ENCODE results near the gene BLM.
"Not testable (repeated sequence)": the region's sequence is repeated elsewhere in the genome, so short reads cannot be mapped to it uniquely, and the experiment has no call there.

BLM gene

DNA sequence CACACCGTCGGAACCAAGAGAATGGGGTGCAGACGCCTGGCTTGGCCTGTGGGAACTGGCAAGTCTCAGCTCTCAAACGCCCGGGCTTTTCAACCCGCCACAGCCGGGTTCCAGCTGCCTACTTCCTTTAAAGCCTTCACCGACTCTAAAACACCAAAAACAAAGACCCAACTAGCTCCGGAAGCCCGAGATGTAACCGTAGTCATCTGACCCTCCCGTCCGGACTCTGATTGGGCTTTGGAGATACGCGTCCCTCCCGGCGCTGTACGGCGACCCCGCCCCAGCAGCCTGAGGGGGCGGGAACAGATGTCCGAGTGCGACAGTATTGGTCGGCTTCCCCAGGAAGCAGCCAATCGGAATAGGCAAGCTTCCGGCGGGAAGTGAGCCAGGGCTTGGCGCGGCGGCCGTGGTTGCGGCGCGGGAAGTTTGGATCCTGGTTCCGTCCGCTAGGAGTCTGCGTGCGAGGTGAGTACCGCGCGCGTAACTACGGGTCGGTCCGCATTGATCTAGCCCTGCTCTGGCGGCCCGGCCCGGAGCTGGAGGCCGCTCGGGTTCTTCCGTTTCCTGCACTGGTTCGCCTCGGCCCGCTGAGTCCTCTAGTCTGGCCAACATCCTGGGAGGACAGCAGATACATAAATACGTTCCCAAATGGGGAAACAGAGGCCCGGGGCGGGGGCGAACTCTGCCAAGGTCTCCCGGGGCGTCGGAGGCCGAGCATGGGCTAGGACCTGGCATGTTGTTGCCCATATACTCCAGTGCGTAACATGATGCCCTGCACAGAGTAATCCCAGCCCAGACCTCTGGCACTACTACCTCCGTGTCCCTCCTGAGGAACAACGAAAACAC is at the start of gene BLM:
Gene BLM, plus strand, starts transcription at position 371 of the 846 bp plus-strand sequence. CDS start 30,047 bp downstream, outside the sequence.
- peak; percentile 98 for DNase-seq

DNA sequence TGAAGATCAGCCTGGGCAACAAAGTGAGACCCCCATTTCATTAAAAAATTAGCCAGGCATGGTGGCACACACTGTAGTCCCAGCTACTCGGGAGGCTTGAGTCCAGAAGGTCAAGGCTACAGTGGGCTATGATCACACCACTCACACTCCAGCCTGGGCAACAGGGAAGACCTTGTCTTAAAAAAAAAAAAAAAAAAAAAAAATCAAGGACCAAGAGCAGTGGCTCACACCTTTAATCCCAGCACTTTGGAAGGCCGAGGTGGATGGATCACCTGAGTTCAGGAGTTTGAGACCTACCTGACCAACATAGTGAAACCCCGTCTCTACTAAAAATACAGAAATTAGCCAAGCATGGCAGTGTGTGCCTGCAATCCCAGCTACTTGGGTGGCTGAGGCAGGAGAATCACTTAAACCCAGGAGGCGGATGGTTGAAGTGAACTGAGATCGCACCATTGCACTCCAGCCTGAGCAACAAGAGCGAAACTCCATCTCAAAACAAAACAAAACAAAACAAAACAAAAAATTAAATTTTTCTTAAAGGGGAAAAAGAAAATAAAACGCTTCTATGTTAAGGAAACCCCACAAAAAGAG is 49.3 kb upstream of the BLM start:
- not testable (repeated sequence) for DNase-seq

- DNase-seq, result not testable (repeated sequence)
These were observed 46.5 kb upstream of the BLM start for GRCh38 chr15:90670631-90671030.

- no peak for DNase-seq
These were observed 45.9 kb upstream of the BLM start for GRCh38 chr15:90671216-90671615.

- DNase-seq, result not testable (repeated sequence)
These were observed 43.8 kb upstream of the BLM start for GRCh38 chr15:90673357-90673756.

DNA sequence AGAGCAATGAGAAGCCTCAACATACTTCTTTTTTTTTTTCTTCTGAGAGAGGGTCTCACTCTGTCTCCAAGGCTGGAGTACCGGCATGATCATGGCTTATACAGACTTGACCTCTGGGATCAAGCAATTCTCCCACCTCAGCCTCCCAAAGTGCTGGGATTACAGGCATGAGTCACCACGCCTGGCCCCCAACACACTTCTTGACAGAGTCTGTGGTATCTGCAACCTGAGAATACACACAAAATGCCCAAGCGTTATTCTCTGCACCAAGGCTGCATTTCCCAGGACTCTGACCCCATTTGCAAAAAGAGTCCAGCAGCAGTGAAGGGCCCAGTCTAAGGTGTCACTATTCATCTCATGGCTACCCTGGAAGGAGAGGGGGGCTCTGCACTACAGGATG is 42.7 kb upstream of the BLM start:
- no peak for DNase-seq

DNA sequence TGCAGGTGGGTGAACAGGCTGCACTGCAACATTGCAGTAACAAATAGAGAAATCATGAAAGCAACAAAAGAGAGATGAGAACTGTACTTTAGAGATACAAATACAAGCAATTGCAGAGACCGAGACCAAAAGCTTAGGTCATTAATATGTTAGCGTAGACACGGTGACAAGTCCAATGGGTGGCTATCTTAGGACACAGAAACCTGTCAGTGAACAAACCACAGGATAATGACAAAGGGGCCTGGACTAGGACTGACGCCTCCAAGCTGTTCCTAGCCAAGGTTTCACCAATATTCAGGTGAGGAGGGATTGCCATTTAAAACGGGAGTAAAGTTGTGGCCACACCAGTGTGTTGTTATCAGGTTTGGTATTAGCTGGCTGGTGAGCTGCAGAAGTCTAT is 41.7 kb upstream of the BLM start:
- no peak for DNase-seq

- no peak for DNase-seq
These were observed 39.0 kb upstream of the BLM start for GRCh38 chr15:90677807-90678790.

DNA sequence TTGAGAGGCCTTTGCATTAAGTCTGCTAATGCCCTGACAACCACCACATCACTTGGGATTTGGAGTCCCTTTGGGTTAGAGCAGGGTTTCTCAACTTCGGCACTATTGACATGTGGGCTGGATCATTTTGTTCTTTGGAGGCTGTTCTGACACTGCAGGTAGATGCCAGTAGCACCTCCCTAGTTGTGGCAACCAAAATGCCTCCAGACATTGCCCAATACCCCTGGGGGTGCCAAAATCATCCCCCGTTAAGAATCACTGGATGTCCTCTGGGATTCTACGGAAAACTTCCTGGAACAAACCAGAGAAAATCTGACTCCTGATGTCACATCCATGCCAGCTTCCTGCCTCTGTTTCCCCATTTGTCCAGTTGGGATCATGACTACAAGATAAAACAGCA is 37.2 kb upstream of the BLM start:
- no peak for DNase-seq

GRCh38 chr15:90680371-90680935 is 36.7 kb upstream of the BLM start:
- peak; percentile 47 for DNase-seq

DNA sequence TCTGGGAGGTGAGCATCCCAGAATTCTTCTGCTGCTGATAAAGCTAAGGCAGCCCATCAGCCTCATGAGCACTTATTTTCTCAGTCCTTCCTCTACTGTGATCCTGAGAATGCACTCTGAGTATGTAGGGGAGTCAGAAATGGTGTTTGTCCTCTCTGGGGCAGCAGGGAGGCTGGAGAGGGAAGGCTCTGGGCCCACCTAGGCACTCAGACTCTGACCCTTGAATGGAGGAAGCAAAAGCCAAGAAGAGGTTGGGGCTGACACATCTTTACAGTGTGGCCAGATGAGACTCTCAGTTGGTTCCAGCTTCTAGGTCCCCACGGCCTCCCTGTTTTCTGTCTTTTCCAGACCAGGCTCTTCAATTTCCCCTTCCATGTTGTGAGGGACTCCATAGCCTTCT is 36.1 kb upstream of the BLM start:
- no peak for DNase-seq

GRCh38 chr15:90681480-90681879 is 35.7 kb upstream of the BLM start:
- DNase-seq, result no peak

GRCh38 chr15:90683371-90683770 is 33.8 kb upstream of the BLM start:
- no peak for DNase-seq

DNA sequence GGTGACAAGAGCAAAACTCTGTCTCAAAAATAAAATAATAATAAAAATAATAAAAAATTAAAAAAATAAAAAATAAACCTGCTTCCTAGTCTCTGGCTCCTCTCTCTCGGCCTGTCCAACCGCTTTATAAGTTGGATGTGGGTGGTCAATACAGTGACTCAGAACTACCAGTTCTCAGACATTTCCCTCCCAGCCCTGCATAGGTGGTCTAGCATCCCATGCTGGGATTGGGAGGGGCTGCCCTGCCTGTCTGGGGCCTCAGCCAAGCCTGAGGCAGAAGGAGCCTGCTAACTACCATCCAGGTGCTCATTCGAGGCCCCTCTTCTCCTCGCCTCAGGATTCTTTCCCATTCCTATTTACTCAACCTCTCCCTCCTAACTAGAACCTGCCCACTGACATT is 33.3 kb upstream of the BLM start:
- DNase-seq, result no peak

DNA sequence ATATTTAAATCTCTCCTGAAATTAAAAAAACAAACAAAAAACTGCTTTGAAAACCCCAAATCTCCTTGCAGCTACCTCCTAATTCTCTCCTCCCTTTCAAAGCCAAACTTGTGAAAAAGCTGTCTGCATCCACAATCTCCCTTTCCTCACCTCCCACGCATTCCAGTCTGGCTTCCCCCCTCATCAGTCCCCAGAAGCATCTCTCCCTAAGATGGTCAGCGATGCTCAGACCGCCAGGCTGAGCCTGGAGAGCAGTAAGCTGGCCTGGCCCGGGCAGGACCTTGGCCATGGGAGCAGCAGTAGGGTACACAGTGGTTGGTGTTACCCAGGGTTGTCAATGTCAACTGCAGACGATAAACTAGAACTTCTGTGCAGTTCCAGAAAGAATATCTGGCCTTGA is 32.9 kb upstream of the BLM start:
- DNase-seq, result no peak

DNA sequence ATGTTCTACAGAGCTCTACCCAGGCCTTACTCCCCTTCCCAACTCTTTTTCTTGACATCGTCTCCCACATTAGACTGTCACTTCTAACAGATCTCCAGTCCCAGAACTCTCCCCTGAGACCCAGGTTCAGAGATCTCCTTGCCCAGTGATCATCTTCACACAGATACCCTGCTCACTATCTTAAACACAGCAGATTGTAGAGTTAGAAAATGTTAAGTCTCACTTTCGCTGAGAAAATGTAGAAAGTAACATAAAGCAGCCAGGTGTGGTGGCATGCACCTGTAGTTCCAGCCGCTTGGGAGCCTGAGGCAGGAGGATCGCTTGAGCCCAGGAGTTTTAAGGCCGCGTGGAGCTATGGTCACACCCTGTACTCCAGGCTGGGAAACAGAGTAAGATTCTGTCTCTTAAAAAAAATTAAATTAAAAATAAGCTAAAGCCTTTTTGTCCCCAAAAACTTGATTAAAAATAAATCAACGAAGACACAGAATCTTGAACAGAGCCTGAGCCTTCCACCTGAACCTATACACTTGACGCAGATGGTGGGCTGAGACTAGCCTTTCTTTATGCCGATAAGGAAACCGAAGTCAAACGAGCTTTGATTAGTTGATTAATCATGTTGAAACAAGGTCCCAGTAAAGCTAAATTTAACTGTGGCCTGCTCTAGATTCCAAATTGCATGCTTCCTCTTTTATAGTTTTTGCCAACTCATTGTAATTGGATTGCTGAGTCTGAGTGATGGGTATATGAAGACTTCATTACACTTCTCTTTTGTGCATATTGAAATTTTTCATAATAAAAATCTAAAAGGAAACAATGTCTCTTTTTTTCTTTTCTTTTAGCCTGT is 31.3 kb upstream of the BLM start:
- peak; percentile 94 for DNase-seq

- DNase-seq, result peak; percentile 87
These were observed 30.5 kb upstream of the BLM start for GRCh38 chr15:90686435-90687218.

GRCh38 chr15:90689326-90689961 is 27.7 kb upstream of the BLM start:
- DNase-seq, result not testable (repeated sequence)

- DNase-seq, result no peak
These were observed 26.6 kb upstream of the BLM start for GRCh38 chr15:90690585-90690984.

- no peak for DNase-seq
These were observed 25.8 kb upstream of the BLM start for GRCh38 chr15:90691369-90691768.

Data from MV-4-11 (cell line).